ENCODE data around the gene TUBA8.
A peak's percentile ranks its signal among the peaks of the same experiment; 100 is the strongest.
"Not testable (repeated sequence)": the region's sequence is repeated elsewhere in the genome, so short reads cannot be mapped to it uniquely, and the experiment has no call there.

Gene TUBA8

GRCh38 chr22:18105981-18106380 is 4.6 kb upstream of the TUBA8 start:
- not testable (repeated sequence) for DNase-seq (ENCODE audit: low read depth in 2 of 2)

DNA sequence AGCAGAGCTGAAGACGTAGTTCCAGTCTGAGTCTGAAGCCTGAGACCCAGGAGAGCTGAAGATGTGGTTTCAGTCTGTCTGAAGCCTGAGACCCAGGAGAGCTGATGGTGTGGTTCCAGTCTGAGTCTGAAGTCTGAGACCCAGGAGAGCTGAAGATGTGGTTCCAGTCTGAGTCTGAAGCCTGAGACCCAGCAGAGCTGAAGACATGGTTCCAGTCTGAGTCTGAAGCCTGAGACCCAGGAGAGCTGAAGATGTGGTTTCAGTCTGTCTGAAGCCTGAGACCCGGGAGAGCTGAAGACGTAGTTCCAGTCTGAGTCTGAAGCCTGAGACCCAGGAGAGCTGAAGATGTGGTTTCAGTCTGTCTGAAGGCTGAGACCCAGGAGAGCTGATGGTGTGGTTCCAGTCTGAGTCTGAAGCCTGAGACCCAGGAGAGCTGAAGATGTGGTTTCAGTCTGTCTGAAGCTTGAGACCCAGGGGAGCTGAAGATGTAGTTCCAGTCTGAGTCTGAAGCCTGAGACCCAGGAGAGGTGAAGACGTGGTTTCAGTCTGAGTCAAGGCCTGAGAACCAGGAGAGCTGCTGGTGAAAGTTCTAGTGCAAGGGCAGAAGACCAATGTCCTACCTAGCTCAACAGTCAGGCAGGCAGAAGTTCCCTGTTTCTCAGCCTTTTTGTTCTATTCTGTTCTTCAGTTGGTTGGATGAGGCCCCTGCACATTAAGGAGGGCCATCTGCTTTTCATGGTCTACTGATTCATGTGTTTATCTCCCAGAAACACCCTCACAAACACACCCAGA is 3.9 kb upstream of the TUBA8 start:
- DNase-seq (ENCODE audit: low read depth in 2 of 2): peak in 1 of 2 experiments; percentile 31

- DNase-seq (ENCODE audit: low read depth in 2 of 2): no peak
Observed at GRCh38 chr22:18108187-18108586, 2.4 kb upstream of the TUBA8 start.

GRCh38 chr22:18109410-18110193 is 1.0 kb upstream of the TUBA8 start:
- DNase-seq (ENCODE audit: low read depth in 2 of 2): no peak

DNA sequence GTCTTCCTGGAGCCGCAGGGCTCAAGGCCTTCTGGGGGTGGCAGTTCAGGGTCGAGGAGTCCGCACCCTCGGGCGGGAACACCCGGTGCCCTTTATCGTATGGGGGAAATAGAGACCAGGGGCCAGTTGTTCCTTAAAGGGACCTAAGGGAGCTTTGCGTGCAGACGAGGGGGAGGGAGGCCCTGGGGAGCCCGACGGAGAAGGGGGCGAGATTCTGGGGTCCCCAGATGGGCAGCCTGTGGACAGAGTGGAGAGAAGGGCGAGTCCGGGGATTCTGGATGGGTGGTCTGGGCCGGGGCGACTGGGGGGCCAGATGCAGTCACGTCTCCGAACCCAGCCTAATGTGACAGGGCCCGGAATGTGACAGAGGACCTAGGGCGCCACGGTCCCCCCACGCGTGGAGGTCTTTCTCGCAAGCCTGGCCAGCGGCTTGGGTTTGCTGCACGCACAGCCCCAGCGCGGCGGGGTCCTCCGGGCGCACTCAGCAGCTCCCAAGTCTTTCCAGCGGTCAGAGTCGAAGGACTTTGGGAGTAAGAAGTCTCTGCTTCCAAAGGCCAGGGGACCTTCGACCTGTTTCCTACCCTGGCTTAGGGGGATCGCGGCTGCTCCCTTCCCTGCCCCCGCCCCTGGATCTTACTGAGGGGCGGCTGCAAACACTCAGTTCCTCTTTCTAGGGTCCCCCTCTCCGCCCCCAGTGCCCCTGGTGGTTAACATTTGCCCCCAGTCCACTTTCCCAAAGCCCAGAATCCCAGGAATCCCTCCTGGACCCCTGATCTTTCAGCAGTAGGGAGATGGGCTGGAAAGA is 547 bp downstream of the TUBA8 start:
- no peak for DNase-seq (ENCODE audit: low read depth in 2 of 2)

DNA sequence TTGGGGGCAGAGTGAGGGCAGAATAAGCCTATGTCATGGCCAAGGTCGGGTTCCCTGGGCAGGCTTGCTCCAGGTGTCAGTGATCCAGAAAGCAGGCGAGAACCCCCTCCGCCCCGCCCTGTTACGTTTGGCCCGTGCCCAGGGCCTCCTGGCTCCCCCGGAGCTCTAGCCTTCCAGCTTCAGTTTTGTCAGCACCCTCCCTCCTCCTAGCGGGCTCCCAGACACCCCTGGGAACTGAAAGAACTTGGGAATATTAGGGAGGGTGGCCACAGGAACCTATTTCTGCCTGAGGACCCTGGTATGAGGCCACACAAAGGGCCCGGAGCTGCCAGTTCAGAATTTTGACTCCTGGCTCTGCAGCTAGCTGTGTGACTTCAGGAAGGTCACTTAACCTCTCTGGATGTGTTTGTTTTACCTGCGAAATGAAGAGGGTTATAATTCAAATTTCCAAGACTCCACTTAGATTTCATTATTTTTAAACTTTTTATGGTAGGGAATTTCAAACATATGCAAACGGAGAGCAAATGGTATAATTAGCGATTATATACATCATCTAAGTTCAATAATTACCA is 1.2 kb downstream of the TUBA8 start:
- no peak for DNase-seq (ENCODE audit: low read depth in 2 of 2)

DNA sequence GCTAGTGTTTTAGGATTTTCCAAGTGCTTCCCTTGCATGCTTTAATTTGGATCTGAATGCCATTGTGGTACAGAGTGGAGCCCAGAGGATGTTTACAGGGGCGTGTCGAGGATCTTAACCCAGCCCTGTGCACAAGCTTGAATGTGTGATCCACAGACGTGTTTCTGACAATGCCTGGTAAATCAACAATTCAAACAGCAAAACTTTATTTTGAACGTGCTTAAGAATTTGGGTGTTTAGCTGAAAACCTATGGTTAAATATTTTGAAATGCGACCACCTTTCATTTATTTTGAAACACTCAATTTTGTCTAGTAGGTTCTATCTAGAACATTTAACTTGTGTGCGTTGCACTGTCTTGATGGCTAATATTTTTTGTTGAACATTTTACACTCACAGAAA is 1.8 kb downstream of the TUBA8 start:
- no peak for DNase-seq (ENCODE audit: low read depth in 2 of 2)

GRCh38 chr22:18113680-18114394 is 3.2 kb downstream of the TUBA8 start:
- no peak for DNase-seq (ENCODE audit: low read depth in 2 of 2)

GRCh38 chr22:18114495-18114894 is 3.9 kb downstream of the TUBA8 start:
- no peak for DNase-seq (ENCODE audit: low read depth in 2 of 2)

DNA sequence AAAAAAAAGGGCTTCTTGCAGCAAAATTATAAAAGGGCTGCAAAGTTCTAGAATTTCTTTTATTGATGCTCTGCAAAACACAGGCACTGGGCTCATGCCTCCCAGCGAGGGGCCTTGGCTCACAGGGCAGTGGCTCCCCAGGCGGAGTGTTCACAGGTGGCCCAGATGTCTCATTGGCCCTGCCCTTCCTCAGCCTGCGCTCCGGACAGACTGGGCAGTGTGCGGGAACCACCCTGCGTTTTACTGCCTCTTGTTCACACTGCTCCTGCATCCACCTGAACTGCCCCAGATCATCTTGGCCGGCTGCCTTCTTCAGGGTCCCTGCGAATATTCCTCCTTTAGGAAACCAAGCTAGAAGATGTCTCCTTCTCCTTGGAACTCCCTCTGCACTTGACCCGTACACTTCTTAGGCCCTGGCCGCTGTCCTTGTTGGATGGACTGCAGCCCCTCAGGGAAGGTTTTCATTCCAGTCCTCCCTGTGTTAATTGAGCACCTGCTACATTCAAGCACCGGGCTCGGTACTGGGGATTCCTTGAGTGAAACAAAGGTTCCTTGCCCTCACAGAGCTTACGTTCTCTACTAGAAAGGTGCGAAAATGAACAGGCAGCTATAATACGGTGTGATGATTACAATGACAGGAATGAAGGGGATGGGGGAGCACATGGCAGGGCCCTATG is 4.5 kb downstream of the TUBA8 start:
- DNase-seq (ENCODE audit: low read depth in 2 of 2): no peak

- no peak for DNase-seq (ENCODE audit: low read depth in 2 of 2)
Observed at GRCh38 chr22:18115906-18116371, 5.3 kb downstream of the TUBA8 start.

DNA sequence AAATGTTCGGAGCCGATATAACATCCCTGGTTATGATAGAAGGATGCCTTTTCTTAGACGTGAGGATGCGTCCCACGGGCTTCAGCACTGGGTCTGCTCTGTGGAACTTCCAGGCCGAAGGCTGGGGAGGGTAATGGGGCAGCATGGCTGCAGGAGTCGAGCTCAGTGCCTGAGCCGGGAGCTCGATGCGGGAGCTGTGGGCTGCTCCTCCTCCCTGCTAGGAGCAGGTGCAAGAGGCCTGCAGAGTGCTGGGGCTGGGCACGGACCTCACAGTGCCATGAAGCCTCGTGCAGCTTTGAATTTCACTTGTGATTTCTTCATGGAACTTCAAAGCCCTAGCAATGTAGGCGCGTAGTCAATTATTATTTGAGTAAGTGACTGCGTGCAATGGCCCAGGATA is 6.0 kb downstream of the TUBA8 start:
- no peak for DNase-seq (ENCODE audit: low read depth in 2 of 2)

GRCh38 chr22:18118345-18118915 is 7.8 kb downstream of the TUBA8 start:
- DNase-seq (ENCODE audit: low read depth in 2 of 2): no peak

- DNase-seq (ENCODE audit: low read depth in 2 of 2): no peak
Observed at GRCh38 chr22:18119409-18120110, 9.0 kb downstream of the TUBA8 start.

GRCh38 chr22:18120857-18121256 is 10.2 kb downstream of the TUBA8 start:
- no peak for DNase-seq (ENCODE audit: low read depth in 2 of 2)

DNA sequence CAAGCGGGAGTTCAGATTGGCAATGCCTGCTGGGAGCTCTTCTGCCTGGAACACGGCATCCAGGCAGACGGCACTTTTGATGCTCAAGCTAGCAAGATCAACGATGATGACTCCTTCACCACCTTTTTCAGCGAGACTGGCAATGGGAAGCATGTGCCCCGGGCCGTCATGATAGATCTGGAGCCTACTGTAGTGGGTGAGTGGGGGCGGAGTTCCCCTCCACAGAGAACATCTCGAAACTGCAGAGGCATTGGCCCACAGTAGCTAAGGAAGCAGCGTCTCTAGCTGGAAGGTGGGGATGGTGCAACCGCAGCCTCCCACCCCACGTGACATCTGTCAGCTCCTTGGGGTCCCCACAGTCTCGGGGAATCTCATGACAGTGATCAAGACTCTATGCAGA is 10.9 kb downstream of the TUBA8 start:
- no peak for DNase-seq (ENCODE audit: low read depth in 2 of 2)

DNA sequence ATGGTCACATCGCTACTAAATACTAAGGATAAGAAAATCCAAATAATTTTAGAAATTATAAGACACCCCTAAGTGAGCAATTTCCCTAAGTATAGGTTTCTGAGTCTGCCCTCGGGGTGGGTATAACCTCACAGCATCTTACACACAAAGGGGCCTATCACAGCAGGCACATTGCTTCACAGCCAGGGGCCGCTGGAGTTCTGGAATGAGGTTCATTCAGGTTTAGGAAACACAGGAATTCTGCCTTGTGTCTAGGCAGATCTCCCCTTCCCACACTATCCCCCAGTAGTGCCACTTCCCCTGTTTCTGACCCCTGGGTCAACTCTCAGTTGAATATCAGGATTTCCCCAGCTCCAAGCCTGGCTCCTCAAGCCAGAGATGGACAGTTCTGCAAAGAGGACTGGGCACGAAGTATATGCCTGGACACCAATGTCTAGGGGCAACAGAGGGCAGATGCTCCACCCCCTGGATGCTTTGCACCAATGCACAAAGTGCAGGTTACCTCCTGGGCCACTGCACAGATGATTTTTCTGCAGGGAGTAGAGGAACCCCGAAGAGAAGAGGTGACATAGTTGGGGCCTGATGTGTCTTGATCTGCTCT is 11.4 kb downstream of the TUBA8 start:
- DNase-seq (ENCODE audit: low read depth in 2 of 2): no peak

DNA sequence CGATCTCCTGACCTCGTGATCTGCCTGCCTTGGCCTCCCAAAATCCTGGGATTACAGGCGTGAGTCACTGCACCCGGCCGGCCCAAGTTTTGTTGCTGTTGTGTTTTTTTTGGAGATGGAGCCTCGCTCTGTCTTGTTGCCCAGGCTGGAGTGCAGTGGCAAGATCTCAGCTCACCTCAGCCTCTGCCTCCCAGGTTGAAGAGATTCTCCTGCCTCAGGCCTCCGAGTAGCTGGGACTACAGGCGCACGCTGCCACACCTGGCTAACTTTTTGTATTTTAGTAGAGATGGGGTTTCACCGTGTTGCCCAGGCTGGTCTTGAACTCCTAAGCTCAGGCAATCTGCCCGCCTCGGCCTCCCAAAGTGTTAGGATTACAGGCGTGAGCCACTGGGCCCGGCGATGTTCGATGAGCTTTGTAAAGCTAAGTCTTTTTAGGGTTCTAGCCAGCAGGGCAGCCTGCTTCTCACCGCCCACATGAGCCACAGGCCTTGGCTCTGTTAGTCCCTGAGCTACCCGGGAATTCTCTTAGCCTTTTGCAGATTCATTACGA is 12.9 kb downstream of the TUBA8 start:
- DNase-seq (ENCODE audit: low read depth in 2 of 2): not testable (repeated sequence)

- no peak for DNase-seq (ENCODE audit: low read depth in 2 of 2)
Observed at GRCh38 chr22:18126606-18127005, 16.0 kb downstream of the TUBA8 start.

Data from stimulated activated CD4-positive, alpha-beta T cell treated with anti-CD3 and anti-CD28 coated beads, Interleukin-12 subunit alpha, Interleukin-12 subunit beta, amount 100 ng/mL, for 24 hours (primary cell).